Tibial nerve (tissue), 3 donors: ENCODE results near the gene RPL29.

Source experiments
- POLR2A ChIP-seq, 2 donors: fragments of 450-650 bp; IDR thresholded peaks; one replicate each; pipeline ENCODE4 v1.6.1; 2017; ENCODE audit warnings: antibody characterized with exemption in 2 of 2, mild to moderate bottlenecking in 2 of 2, moderate library complexity in 2 of 2
- TF ChIP-seq, protein P1 (sequence below), 5 experiments: fragments of 200-600 bp in 3 of 5; fragments of 450-650 bp in 2 of 5; sonication (generic) in 3 of 5; IDR thresholded peaks; one replicate each; pipeline ENCODE4 v1.5.1; 2016 to 2019; ENCODE audit warnings: antibody characterized with exemption in 5 of 5, mild to moderate bottlenecking in 3 of 5, moderate library complexity in 2 of 5

DNA sequence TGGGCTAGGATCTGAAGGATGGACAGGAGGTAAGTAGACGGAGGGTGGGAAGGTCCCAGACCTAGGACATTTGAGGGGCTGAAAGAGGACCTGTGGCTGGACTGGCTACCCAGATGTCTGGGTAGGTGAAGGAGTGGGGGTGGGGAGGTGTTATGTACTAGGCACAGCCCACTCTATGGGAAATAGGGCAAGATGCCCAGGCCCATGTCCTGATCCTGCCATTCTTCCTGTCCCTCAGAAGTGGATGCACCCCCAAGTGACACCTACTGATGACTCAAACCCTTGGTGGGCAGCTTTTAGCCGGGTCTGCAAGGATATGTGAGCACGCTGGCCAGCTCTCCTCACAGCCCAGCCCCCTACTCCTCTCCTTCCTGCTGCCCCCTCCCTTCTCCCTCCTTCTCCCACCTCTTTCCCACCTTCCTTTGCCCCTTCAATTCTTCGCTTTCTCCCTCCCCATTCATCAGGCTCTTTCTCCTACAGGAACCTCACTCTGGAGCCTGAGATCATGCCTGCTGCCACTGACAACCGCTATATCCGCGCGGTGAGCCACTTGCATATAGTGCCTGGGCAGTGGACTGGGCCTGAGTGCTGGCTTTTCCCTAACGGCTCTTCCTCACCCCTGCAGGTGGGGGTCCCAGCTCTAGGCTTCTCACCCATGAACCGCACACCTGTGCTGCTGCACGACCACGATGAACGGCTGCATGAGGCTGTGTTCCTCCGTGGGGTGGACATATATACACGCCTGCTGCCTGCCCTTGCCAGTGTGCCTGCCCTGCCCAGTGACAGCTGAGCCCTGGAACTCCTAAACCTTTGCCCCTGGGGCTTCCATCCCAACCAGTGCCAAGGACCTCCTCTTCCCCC is 7.2 kb downstream of the RPL29 start:
- TF ChIP-seq POLR2A (IDR thresholded peaks at IDR 0.05), result no peak
- TF ChIP-seq, protein P1, sequence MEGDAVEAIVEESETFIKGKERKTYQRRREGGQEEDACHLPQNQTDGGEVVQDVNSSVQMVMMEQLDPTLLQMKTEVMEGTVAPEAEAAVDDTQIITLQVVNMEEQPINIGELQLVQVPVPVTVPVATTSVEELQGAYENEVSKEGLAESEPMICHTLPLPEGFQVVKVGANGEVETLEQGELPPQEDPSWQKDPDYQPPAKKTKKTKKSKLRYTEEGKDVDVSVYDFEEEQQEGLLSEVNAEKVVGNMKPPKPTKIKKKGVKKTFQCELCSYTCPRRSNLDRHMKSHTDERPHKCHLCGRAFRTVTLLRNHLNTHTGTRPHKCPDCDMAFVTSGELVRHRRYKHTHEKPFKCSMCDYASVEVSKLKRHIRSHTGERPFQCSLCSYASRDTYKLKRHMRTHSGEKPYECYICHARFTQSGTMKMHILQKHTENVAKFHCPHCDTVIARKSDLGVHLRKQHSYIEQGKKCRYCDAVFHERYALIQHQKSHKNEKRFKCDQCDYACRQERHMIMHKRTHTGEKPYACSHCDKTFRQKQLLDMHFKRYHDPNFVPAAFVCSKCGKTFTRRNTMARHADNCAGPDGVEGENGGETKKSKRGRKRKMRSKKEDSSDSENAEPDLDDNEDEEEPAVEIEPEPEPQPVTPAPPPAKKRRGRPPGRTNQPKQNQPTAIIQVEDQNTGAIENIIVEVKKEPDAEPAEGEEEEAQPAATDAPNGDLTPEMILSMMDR (IDR thresholded peaks at IDR 0.05), result no peak
